T-helper 1 cell treated with Interleukin-12 subunit alpha and Interleukin-12 subunit beta and Interleukin-4 antibody, amounts not matched to agents 30 ng/mL and 1 ng/mL, for 36 hours (primary cell): Measurements from ENCODE around the gene REPS1. TPM values are rescaled to one million over a fixed set of nuclear protein-coding genes. Genes with fewer than 3 reads are reported as not detected.
"Not testable (repeated sequence)": the region's sequence is repeated elsewhere in the genome, so short reads cannot be mapped to it uniquely, and the experiment has no call there.

Source experiments
- intact Hi-C: fragments of 100-400 bp; cut with micrococcal nuclease; formaldehyde crosslinking; loops from one replicate; pipeline ENCODE4 v1.15.1; 2024
- total RNA-seq: library from RNA; stranded (reverse); gene quantifications from 2 replicates; pipeline ENCODE4 v1.2.3, GENCODE V29; 2022

The REPS1 gene
- total RNA-seq, 1 donor from 2014 or later, result 51.2 TPM

DNA sequence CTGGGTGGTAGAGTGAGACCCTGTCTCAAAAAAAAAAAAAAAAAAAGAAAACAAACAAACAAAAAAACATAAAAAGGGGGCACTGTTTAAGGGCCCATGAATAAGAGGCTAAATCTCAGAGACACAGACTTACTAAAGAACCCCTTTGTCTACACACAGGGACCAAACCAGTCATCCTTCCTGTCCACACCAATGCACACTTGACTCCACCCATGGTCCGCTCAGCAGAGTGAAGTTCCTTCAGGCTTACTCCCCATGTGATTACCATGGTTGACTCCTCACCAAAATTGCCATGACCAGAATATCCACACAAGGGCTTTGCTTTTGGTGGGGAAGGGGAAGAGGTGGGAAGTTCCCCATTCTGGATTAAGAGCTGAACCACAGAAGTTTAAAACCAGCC is 19.4 kb upstream of the REPS1 start:
- intact Hi-C loops, result no loop called here

DNA sequence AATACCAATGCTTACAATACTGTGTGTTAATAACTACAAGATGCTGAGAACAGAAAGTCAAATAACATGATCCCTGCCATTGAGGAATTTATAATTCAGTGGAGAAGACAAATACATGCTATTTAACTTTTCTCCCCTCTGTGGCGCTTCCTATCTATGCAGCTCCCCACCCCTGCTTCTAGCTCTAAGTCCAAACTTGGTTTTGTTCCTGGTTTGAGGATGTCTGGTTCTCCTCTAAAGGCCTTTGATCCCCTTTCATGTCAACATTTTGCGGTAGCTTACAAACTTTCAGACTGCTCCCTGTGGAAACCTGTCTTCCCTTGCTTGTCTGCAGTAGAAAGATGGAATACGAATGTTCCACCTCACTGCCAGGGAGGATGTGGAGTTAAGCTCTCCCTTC is 18.4 kb upstream of the REPS1 start:
- intact Hi-C loops, result no loop called here

DNA sequence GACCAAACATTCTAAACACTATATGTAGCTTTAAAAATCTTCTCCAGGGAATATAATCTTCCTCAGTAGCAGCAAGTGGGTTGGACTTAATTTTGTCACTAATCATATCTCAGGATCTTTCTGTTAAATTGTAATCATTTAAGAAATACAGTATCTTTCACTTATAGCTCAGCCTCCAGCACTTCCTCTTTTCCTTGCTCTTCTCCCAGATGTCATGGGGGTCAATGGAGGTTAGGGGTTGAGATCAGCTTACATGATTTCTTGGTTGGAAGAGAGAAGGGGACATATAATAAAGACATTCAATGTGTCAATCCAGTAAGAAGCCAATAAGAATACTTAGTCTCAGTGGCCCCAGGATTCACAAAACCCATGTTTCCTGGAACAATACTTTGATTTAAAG is 15.7 kb upstream of the REPS1 start:
- intact Hi-C loops, result no loop called here

DNA sequence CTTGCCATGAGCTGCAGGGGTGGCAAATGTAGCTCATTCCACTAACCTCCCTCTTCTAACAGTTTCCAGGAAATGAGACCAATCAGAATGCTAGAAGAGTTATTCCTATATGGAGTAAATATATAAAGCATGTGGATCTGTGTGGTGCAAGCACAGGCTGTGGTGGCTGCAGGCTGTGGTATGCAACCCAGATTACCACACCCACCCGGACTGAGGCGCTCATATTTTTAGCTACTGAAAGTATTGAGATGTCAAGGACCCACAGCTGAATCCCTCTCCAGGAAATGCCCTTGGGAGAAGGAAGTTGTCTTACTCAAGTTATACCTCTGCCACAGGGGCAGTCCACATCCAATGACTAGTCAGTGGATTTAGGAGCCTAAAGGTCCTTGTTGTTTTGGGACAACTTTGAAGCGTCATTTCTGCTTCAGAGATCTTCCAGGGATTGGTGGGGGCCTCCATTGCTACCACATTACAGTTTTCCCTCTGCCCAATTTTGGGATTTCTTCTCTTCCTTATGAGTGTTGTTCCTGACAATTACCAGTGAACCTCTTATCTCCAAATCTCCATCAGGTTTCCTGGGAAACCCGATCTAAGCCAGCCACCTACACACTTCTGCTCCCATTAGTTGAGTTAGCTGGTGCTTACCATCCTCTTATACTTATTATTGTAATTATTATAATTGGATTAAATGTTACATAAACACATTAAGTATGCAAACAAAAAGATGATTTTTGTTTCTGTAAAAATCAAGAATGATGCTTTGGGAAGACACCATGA is 12.1 kb upstream of the REPS1 start:
- intact Hi-C loops, result no loop called here

DNA sequence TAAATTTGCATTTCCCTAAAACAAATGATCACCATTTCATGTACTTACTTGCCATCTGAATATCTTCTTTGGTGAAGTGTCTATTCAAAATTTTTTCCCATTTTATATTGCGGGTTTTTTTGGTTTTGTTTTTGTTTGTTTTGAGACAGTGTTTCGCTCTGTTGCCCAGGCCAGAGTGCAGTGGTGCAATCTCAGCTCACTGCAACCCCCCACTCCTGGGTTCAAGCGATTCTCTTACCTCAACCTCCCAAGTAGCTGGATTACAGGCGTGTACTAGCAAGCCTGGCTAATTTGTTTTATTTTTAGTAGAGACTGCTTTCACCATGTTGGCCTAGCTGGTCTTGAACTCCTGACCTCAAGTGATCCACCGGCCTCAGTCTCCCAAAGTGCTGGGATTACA is 9.1 kb upstream of the REPS1 start:
- intact Hi-C loops, result no loop called here

DNA sequence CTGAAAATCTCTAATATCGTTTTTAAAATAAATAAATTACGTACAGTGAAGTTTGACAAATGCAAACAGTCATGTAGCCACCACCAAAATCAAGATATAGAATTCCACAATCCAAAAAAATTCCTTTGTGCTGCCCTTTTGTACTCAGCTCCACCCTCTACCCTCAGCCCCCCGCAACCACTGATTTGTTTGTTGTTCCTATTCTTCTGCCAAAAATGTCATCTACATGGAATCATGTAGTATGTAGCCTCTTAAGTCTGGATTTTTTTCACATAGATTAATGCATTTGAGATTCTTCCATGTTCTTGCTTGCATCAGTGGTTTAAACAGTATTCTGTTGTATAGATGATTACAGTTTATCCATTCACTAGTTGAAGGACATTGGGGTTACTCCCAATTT is 8.5 kb upstream of the REPS1 start:
- intact Hi-C loops, result no loop called here

DNA sequence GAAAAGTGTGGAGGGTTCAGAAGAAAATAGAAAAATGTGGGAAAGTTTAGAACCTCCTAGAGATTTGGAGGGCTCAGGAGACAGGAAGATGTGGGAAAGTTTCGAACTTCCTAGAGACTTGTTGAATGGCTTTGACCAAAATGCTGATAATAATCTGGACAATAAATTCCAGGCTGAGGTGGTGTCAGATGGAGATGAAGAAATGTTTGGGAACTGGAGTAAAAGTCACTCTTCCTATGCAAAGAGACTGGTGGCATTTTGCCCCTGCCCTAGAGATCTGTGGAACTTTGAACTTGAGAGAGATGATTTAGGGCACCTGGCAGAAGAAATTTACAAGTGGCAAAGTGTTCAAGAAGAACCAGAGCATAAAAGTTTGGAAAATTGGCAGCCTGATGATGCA is 5.4 kb upstream of the REPS1 start:
- intact Hi-C loops, result not testable (repeated sequence)

DNA sequence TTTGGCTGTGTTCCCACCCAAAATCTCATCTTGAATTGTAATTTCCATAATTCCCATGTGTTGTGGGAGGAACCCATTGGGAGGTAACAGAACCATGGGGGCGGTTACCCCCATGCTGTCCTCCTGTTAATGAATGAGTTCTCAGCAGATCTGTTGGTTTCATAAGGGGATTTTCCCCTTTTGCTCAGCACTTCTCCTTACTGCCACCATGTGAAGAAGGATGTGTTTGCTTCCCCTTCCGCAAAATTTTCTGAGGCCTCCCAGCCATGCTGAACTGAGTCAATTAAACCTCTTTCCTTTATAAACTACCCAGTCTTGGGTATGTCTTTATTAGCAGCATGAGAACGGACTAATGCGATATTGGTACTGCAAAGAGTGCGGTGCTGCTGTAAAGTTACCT is 4.9 kb upstream of the REPS1 start:
- intact Hi-C loops, result not testable (repeated sequence)

DNA sequence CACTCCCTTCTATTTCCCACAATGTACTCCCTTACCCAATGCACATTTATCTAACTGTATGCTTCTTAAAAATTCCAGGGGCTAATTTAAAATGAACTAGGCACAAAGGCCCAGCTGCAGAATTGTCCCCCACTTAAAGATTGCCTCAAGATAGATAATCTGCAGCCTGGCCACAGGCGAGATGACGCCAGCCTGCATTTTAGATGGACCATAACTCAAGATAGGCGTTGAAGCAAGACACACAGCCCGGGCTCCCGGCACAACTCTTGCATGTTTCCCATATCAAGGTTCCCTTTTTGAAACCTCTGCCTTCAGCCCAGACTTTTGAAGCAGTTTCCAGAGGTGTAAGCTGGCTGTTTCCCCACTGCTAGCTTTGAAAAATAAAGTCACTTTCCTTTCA is 3.2 kb upstream of the REPS1 start:
- intact Hi-C loops, result no loop called here

DNA sequence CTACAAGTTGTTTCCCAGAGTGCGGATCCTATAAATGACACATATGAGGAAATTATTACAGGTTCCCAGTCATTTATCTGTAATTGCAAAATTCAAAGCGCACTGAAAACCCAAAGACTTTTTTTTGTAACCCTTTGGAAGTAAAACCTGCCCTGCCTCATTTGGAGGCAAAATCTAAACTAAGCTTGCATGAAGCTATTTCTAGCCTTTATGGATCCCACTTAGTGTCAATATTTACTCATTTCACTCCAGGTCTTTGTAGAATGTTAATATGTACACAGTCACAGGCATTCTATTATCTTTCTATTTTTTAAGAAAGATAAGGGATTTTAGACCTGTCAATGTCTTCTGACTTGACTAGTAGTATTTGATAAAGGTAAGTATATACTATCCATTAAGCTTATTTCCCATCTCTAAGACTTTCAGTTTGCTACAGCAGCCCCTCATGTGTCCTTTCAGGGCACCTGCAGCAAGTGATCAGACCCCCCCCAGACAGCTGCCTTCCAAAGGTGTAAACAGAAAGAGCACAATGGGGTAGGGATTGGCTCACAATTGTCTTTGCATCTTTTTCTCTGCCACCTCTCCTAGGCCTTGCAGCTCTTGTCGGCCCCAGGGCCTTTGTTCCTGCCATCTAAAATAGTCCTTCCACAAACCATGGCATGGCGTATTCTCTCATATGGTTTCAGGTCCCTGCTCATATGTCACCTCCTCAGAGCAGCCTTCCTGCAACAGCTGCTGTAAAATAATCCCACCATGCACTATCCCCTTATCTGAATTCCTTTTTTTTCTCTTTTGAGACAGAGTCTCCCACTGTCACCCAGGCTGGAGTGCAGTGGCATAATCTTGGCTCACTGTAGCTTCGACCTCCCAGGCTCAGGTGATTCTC is 1.3 kb upstream of the REPS1 start:
- intact Hi-C loops, result loop anchor here (2.0 to 5.0 kb wide), 3 partner anchors 123 to 397 kb away; no protein-coding TSS in a partner anchor

DNA sequence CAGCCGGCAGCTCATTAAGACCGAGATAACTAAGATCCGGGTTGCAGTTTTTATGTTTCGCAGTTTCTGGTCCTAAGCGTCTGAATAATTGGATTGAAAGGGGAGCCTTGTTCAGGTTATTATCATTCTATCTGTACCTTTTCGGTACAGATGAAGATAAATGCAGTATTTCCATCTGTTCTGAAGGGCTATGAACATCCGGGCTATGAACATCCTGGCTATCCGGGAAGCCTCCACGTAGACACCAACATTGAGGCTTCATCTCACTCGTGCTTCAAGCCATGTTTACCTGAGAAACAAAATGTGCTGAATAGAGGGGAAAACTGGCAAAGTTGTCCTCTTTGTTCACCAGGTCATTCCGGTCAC is 399 bp upstream of the REPS1 start:
- intact Hi-C loops, result loop anchor here (1.0 to 5.0 kb wide), 15 partner anchors 40 to 872 kb away; partner anchors contain the start of genes ABRACL, CCDC28A and HEBP2

DNA sequence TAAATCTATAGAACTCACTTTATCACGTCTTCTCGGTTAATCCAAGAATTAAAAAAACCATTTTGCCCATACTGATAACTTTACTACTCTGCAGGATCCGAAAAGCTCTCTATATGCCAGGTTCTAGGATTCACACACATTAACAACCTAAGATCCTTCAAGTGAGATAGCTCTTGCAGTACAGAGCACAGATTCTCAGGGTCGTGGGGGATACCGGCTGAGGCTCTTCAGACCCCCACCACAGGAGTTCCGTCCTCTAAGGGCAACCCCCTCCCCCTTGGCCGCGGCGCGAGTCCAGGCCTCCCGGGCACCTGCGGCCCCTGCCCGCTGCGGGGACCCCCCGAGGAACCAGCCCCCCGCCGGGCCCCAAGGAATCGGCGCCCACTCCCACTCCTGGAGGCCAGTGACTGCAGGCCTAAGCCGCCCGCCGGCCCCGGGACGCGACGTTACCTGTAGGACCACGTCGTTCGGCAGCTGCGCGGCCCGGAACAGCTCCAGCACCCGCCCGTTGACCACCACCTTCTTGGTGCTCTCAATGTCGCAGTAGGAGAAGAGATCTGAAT is 892 bp downstream of the REPS1 start:
- intact Hi-C loops, result loop anchor here (2.0 to 5.0 kb wide), 2 partner anchors 304 to 395 kb away; partner anchors contain the start of gene TXLNB

DNA sequence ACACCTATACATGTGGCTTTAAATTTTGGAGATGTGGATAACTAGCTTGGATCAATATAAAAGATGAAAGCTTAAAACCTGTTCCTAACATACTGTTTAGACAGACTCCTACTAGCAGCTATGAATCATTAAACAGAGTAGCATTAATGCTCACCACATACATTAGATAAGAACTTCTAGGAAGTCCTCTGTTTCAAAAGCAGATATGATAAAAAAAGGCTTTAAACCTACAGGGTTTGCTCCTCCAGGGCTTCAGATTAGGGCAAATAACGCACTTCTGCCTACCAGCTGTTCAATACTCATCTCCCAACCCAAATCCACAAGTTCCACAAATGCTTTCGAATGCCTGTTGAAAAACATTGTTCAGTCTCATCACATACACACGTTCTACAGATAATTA is 1.5 kb downstream of the REPS1 start:
- intact Hi-C loops, result loop anchor here (2.0 to 5.0 kb wide), 2 partner anchors 304 to 394 kb away; partner anchors contain the start of gene TXLNB

DNA sequence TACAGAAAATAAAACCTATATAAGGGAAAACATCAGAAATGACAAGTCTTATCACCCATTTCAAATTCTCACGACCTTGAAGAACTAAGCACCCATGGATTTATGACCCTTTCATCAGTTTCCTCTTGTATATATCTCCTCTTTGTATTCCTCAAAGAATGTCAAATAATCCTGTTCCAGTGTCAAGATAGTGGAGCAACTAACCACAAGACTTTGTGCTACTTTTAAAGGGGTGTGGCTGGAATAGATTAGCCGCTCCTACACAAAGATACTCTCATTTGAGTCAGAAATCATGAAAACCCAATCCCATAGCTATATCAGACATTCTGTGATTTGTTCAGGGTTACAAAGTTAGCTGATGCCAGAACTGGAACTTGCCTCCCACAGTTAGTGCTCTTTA is 6.6 kb downstream of the REPS1 start:
- intact Hi-C loops, result no loop called here

DNA sequence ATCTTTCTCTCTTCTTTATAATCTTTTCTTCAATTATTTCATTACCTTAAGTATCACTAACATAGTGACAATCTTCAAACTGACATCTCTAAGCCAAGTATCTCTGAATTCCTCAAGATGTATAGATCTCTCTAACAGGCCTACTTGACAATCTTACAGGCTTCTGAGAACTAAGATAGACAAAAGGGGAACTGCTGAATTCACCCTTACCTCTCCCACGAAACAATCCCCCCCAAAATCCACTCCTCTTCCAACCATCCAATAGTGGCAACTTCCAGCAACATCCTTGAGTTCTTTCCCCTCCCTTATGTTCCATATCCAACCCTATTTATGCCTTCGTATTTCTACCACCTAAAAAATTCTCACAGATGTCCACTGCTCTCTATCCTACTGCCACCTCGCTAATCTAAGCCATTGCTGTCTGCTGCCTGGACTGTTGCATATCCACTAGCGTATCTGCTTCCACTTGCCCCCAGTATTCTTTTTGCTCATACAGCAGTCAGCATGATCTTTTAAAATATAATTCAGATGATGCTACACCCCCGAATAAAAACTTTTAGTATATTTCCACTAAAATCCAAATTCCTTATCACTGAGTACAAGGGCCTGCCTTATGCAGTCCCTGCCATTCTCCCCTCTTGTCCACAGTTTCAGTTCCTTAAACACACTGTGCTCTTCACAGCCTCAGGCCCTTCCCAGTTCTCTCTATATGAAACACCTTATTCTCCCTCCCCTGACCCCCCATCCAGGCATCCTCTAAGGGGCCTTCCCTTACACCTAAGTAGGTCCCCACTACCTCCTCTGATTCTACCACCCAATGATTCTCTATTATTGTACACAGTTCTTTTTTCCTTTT is 8.0 kb downstream of the REPS1 start:
- intact Hi-C loops, result no loop called here

DNA sequence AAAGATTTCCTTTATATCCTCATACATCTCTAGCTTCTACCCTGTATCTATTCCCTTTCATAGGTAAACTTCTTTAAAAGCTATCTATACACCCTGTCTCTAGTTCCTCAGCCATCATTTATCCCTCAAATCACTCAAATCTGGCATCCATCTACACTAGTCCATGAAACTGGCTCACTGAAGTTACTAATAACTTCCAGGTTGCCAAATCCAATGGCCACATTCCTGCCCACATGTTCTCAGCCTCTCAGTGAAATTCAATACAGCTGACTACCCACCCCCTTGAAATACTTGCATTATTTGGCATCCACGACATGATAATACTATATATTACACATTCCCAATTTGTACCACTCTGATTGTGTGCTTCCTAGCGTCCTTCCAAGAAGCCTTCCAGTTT is 8.7 kb downstream of the REPS1 start:
- intact Hi-C loops, result no loop called here

DNA sequence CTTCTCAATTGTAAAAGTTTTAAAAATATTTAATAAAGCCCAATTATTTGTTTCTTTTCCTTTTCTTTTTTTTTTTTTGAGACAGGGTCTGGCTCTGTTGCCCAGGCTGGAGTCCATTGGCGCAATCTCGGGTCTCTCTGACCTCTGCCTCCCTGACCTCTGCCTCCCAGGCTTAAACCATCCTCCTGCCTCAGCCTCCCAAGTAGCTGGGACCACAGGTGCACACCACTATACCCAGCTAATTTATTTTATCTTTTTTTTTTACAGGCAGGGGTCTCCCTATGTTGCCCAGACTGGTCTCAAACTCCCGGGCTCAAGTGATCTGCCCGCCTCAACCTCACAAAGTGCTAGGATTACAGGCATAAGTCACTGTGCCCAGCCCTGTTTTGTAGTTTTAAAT is 9.8 kb downstream of the REPS1 start:
- intact Hi-C loops, result no loop called here

DNA sequence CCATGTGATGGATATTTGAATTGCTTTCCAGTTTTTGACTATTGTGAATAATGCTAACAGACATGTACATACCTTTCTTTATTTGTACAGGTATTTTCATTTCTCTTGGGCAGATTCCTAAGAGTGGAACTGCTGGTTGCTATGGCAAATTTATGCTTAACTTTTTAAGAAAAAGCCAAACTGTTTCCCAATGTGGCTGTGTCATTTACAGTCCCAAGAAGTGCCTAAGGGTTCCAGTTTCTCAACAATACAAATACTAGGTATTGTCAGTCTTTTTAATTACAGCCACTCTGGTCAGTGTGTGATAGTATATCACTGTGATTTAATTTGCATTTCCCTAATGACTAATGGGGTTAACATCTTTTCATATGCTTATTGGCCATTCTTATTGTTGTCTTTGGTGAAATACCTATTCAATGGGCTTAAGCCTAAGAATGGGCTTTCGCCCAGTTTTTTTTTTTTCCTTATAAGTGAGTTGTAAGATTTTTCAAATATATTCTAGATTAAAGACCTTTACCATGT is 10.3 kb downstream of the REPS1 start:
- intact Hi-C loops, result no loop called here

DNA sequence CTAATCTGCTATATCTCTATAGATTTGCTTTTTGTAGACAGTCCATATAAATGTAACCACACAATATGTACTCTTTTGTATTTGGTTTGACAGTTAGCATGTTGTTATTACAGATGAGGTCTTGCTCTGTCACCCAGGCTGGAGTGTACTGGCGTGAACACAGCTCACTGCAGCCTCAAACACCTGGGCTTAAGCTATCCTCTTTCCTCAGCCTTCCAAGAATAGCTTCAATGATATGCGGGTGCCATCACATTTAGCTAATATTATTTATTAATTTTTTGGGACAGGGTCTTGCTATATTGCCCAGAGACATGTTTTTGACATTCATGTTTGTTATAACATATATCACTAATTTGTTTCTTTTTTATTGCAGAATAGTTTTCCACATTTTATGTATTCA is 10.8 kb downstream of the REPS1 start:
- intact Hi-C loops, result no loop called here

DNA sequence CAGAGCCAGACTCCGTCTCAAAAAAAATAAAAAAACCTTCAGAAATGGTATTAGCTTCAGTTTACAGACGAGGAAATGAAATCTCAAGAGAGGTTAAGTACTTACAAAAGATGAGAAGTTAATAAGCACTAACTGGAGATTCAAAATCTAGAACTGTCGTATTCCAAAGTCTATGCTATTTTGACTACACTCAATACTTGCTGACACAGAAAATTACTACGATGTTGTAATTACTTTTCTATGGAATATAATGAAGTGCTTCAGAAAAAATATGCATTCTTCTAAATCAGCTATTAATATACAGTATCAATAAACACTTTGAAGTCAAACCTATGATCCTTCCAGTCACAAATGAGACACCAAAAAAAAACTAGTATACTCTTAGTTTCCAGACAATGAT is 12.2 kb downstream of the REPS1 start:
- intact Hi-C loops, result no loop called here
